ENCODE measurements around the gene RNGTT. TPM values are rescaled to one million over a fixed set of nuclear protein-coding genes. Genes with fewer than 3 reads are reported as not detected.

The RNGTT gene
- polyA plus RNA-seq, 4 donors: 13.3 to 18.4 (median 17.1) TPM

GRCh38 chr6:88567696-88568095 lies 395.7 kb downstream of the RNGTT start:
- no peak for DNase-seq (ENCODE audit: low read depth in 4 of 4, low spot score in 3 of 4)

GRCh38 chr6:88566746-88567534 lies 396.5 kb downstream of the RNGTT start:
- no peak for DNase-seq (ENCODE audit: low read depth in 4 of 4, low spot score in 3 of 4)

GRCh38 chr6:88565836-88566235 lies 397.6 kb downstream of the RNGTT start:
- no peak for DNase-seq (ENCODE audit: low read depth in 4 of 4, low spot score in 3 of 4)

DNA sequence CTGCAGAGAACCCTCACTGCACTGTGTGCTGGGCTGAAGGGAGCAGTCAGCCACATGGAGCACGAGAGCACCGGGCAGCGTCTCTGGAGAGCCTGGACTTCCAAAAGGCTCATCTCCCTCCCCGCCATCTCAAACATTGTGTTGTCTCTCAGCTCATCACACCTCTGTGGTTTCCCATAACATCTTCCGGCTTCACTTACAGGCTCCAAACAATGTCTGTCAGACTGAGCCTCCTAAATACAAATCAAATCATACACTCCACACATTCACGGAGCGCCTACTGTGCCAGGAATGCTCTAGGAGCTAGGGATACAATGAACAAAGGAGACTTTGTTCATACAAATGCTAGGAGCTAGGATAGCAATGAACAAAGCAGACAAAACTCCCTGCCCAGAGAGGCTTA lies 398.0 kb downstream of the RNGTT start:
- DNase-seq (ENCODE audit: low read depth in 4 of 4, low spot score in 3 of 4): no peak

GRCh38 chr6:88563277-88563625 lies 400.2 kb downstream of the RNGTT start:
- DNase-seq (ENCODE audit: low read depth in 4 of 4, low spot score in 3 of 4): no peak

DNA sequence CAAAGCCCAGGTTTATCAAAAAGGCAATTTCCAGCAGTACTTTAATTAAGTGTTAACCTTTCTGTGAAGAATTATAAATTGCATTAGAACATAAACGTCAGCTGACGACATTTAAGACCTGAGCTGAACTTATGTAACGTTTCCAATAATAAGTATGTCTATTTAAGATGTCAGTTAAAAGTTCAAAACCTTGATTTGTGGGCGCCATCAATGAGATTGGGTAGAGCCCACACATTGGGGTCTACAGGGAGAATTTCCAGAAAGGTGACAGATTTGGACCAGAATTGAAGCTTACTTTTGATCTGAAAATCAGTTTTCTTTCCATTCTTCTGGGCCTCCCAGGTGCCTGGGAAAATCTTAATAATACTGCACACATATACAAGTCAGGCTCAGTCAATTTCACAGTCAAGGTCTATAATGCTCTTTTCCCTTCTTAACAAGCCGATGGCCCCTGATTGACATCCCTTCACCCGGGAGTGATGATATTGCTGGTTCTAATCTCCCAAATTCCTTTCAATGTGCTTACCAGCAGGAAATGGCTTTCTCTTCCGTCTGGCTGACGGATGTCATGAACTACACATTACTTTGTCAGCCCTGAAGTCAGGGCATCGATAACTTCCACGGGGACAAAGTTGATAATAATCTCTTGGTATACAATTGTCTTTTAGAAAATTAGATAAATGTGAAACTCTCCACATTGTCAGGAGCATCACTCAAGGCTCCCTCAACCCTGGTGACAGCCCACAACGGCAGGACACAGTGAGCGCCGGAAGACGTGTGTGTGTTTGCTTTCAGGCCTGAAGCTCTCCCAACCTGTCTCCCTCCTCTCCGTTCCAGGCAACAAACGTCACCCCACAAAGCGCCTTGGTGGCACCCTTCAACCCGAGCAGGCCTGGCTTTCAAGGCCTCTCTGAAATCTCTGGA lies 400.8 kb downstream of the RNGTT start:
- no peak for DNase-seq (ENCODE audit: low read depth in 4 of 4, low spot score in 3 of 4)

- DNase-seq (ENCODE audit: low read depth in 4 of 4, low spot score in 3 of 4): no peak
Measured at GRCh38 chr6:88561954-88562315, 401.5 kb downstream of the RNGTT start.

DNA sequence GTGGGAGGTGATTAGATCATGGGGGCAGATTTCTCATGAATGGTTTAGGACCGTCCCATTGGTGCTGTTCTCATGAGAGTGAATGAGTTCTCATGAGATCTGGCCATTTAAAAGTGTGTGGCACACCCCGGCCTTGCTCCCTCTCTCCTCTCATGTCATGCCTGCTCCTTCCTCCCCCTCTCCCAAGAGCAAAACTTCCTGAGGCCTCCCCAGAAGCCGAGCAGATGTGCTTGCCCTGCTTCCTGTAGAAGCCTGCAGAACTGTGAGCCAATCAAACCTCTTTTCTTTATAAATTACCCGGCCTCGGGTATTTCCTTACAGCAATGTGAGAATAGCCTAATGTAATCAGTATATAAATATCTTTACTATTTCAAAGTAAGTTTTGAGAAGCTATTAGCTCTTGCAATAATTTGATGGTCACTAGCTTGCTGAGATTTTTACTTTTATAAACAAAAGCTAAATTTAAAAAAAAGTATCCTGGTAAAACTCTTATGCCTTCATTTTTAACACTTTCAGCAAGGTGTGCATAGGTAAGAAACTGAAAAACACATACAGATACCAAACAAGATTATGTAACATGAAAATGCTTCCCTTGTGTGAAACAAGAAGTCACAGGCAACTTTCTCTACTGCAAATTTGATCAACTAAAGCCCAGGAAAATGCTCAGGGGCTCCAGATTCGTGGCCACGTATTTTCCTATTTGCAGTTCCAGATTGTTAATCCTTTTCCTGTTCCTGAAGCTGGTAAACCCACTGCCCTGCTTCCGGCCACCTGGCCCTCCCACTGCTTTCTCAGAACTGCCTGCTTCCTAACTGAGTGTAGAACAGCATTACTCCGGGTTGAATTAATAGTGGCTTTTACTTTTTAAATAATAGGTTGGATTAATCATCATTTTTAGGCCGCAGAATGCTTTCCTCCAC lies 402.1 kb downstream of the RNGTT start:
- no peak for DNase-seq (ENCODE audit: low read depth in 4 of 4, low spot score in 3 of 4)

Other genes starting within 250 kb of the RNGTT start
- 100 to 1,000 TPM; 118 to 178 (median 132) TPM for gene PNRC1, start 117.1 kb upstream of the RNGTT start, polyA plus RNA-seq (ENCODE audit: insufficient read length in 4 of 4)
- gene SRSF12, start 154.5 kb upstream of the RNGTT start, polyA plus RNA-seq (ENCODE audit: insufficient read length in 4 of 4): 10 to 100 TPM in 3 of 4 donors, 1 to 10 TPM in 1; 7.7 to 19.4 (median 15.0) TPM
- 10 to 100 TPM; 24.2 to 38.5 (median 38.0) TPM for gene PM20D2, start 182.4 kb upstream of the RNGTT start, polyA plus RNA-seq (ENCODE audit: insufficient read length in 4 of 4)

Measured in left renal pelvis (tissue), 4 donors.